HepG2 (cell line): ENCODE measurements around the gene ZNF77. TPM values are rescaled to one million over a fixed set of nuclear protein-coding genes. Genes with fewer than 3 reads are reported as not detected.

Experiments used
- ATAC-seq: fragments of 200-7000 bp; cut with Tn5 transposase; 3 replicates; pipeline ENCODE4 v1.9.1; 2020; ENCODE audit warnings: mild to moderate bottlenecking, moderate library complexity
- BruUV-seq: library from RNA; stranded (reverse); fragments of 400-500 nt; replicated peaks from 2 replicates; lab custom pipeline; 2021; lab: Mats Ljungman, UMichigan
- CTCF ChIA-PET: fragments of 300-600 bp; formaldehyde crosslinking; extraction: SDS; loops from one replicate; lab custom pipeline; 2021; ENCODE audit warnings: low total read pairs, inconsistent platforms, low intra/inter-chr PET ratio; lab: Yijun Ruan, JAX
- POLR2A ChIA-PET: fragments of 350-600 bp; sonication (Branson Sonifier 250); formaldehyde crosslinking; loops from one replicate; lab custom pipeline; 2020; ENCODE audit warnings: antibody characterized with exemption, inconsistent platforms; lab: Yijun Ruan, JAX
- DNase-seq: peaks from one replicate; pipeline ENCODE4 v3.0.0-alpha.2; 2015; ENCODE audit warnings: low spot score
- FAIRE-seq: peaks from 3 replicates; lab custom pipeline; 2011; peaks lifted over from hg19 to GRCh38; lab: Jason Lieb, UNC
- H2AFZ ChIP-seq: one replicate; pipeline ENCODE4 v1.6.1; 2011; ENCODE audit warnings: low read length, inconsistent platforms
- H3K27ac ChIP-seq: fragments of 300-600 bp; 3 replicates; pipeline ENCODE4 v1.8.0; 2011; ENCODE audit warnings: mixed run types, mild to moderate bottlenecking, mixed read lengths, low read length, inconsistent platforms; ENCODE audit not compliant: insufficient read depth; ENCODE audit errors: extremely low read length
- H3K27me3 ChIP-seq, 2 experiments: fragments of 200-600 bp in 1 of 2; 2 replicates in 1 of 2; 3 replicates in 1 of 2; pipeline versions ENCODE4 v1.6.0 to v1.8.0; 2011; ENCODE audit warnings: low read length in 2 of 2, mild to moderate bottlenecking in 2 of 2, moderate library complexity in 2 of 2, inconsistent platforms in 1 of 2; ENCODE audit not compliant: insufficient read depth in 2 of 2, control insufficient read depth in 1 of 2
- H3K36me3 ChIP-seq, 2 experiments: fragments of 200-600 bp in 1 of 2; replicated peaks in 1 of 2; 2 replicates in 1 of 2; 3 replicates in 1 of 2; pipeline versions ENCODE4 v1.5.1 to v1.8.0; 2011; ENCODE audit warnings: low read length in 2 of 2, inconsistent platforms in 1 of 2; ENCODE audit not compliant: insufficient read depth in 2 of 2, control insufficient read depth in 1 of 2
- H3K4me1 ChIP-seq: 2 replicates; pipeline ENCODE4 v1.5.1; 2012; ENCODE audit warnings: low read length, inconsistent platforms; ENCODE audit not compliant: insufficient read depth
- H3K4me2 ChIP-seq: 2 replicates; pipeline ENCODE4 v1.6.0; 2011; ENCODE audit warnings: low read depth, low read length, inconsistent platforms
- H3K4me3 ChIP-seq, 3 experiments: fragments of 200-600 bp in 1 of 3; sonication (generic), shearing (Covaris generic) in 1 of 3; replicated peaks in 1 of 3; 2 replicates each; pipeline ENCODE4 v1.5.1; 2011 to 2016; ENCODE audit warnings: low read length in 3 of 3, inconsistent platforms in 2 of 3, low read depth in 2 of 3, mild to moderate bottlenecking in 2 of 3, control low read depth in 1 of 3, mixed read lengths in 1 of 3; ENCODE audit not compliant: insufficient read depth in 1 of 3
- H3K79me2 ChIP-seq: one replicate; pipeline ENCODE4 v1.6.1; 2011; ENCODE audit warnings: low read length, inconsistent platforms; ENCODE audit not compliant: insufficient read depth
- H3K9ac ChIP-seq: 2 replicates; pipeline ENCODE4 v1.6.0; 2011; ENCODE audit warnings: mild to moderate bottlenecking, low read depth, low read length, inconsistent platforms; ENCODE audit not compliant: insufficient read depth
- H3K9me3 ChIP-seq: 2 replicates; pipeline ENCODE4 v1.5.1; 2012; ENCODE audit warnings: mild to moderate bottlenecking, low read length
- H4K20me1 ChIP-seq: 2 replicates; pipeline ENCODE4 v1.6.0; 2011; ENCODE audit warnings: inconsistent platforms, mild to moderate bottlenecking, low read length, moderate library complexity; ENCODE audit not compliant: insufficient read depth
- KLF15 ChIP-seq: sonication (generic); formaldehyde crosslinking; IDR thresholded peaks from 2 replicates; pipeline ENCODE4 v1.8.1; 2023; ENCODE audit warnings: borderline replicate concordance, mild to moderate bottlenecking, inconsistent platforms, missing genetic modification reagents, mixed read lengths
- MED13 ChIP-seq: sonication (generic); formaldehyde crosslinking; IDR thresholded peaks from 2 replicates; pipeline ENCODE4 v1.5.0; 2020; ENCODE audit warnings: missing genetic modification reagents
- MTA1 ChIP-seq: sonication (generic); formaldehyde crosslinking; IDR thresholded peaks from 2 replicates; pipeline ENCODE4 v1.4.0; 2020; ENCODE audit warnings: missing genetic modification reagents, mild to moderate bottlenecking, borderline replicate concordance
- RFX1 ChIP-seq: fragments of 450-650 bp; IDR thresholded peaks from 2 replicates; pipeline ENCODE4 v1.6.1; 2017
- RORA ChIP-seq: sonication (generic); formaldehyde crosslinking; IDR thresholded peaks from 2 replicates; pipeline ENCODE4 v1.5.0; 2020; ENCODE audit warnings: mild to moderate bottlenecking, missing genetic modification reagents, moderate library complexity
- SRY ChIP-seq: sonication (generic); formaldehyde crosslinking; IDR thresholded peaks from 2 replicates; pipeline ENCODE4 v1.8.0; 2022; ENCODE audit warnings: mild to moderate bottlenecking, missing genetic modification reagents
- THAP7 ChIP-seq: sonication (generic); formaldehyde crosslinking; IDR thresholded peaks from 2 replicates; pipeline ENCODE4 v1.8.1; 2023; ENCODE audit warnings: mild to moderate bottlenecking, missing genetic modification reagents
- ZBTB33 ChIP-seq: sonication (generic); formaldehyde crosslinking; IDR thresholded peaks from 2 replicates; pipeline ENCODE4 v1.4.0; 2020; ENCODE audit warnings: missing genetic modification reagents
- ZBTB39 ChIP-seq: sonication (generic); formaldehyde crosslinking; IDR thresholded peaks from 2 replicates; pipeline ENCODE4 v1.5.0; 2020; ENCODE audit warnings: missing genetic modification reagents
- ZNF446 ChIP-seq: sonication (generic); formaldehyde crosslinking; IDR thresholded peaks from 2 replicates; pipeline ENCODE4 v1.5.0; 2020; ENCODE audit warnings: mild to moderate bottlenecking, missing genetic modification reagents
- ZNF556 ChIP-seq: sonication (generic); formaldehyde crosslinking; IDR thresholded peaks from 2 replicates; pipeline ENCODE4 v1.4.0; 2020; ENCODE audit warnings: mild to moderate bottlenecking, missing genetic modification reagents, borderline replicate concordance
- ZNF558 ChIP-seq: sonication (generic); formaldehyde crosslinking; IDR thresholded peaks from 2 replicates; pipeline ENCODE4 v1.9.0; 2022; ENCODE audit warnings: mild to moderate bottlenecking, missing genetic modification reagents, borderline replicate concordance
- ZNF574 ChIP-seq: sonication (generic); formaldehyde crosslinking; IDR thresholded peaks from 2 replicates; pipeline ENCODE4 v1.4.0; 2020; ENCODE audit warnings: missing genetic modification reagents
- WGBS: methylation state at CpG from one replicate; pipeline ENCODE4 v1.1.6; 2017; ENCODE audit warnings: low lambda C conversion rate; 5-methylcytosine and 5-hydroxymethylcytosine counted together
- in situ Hi-C: cut with HindIII; loops from 2 replicates; pipeline ENCODE4 v1.10.0; 2017; ENCODE audit warnings: low pct_unique_long_range_greater_than_20kb; ENCODE audit not compliant: extremely low pct_ligation_motif_present
- intact Hi-C: fragments of 100-400 bp; cut with micrococcal nuclease; formaldehyde crosslinking; loops from one replicate; pipeline ENCODE4 v1.10.0; 2022; ENCODE audit not compliant: unreplicated experiment
- polyA plus RNA-seq, 8 experiments: library from polyadenylated mRNA; depleted of rRNA in 3 of 8; stranded (reverse) in 7 of 8; unstranded in 1 of 8; fragments of >200 nt; fragmentation: Illumina TruSeq in 4 of 8; extraction: Trizol in 4 of 8; gene quantifications; 2 replicates each; pipeline versions ENCODE4 v1.2.1 to v1.2.3, GENCODE V29; 2011 to 2016; ENCODE audit warnings: low read depth in 4 of 8, missing spikeins in 1 of 8, mixed read lengths in 1 of 8; ENCODE audit not compliant: insufficient read depth in 1 of 8
- total RNA-seq, 5 experiments: library from RNA; depleted of rRNA; stranded (reverse); fragments of >200 nt; fragmentation: Illumina TruSeq; extraction: Trizol; gene quantifications; 2 replicates each; pipeline ENCODE4 v1.2.3, GENCODE V29; 2016; ENCODE audit warnings: low read depth in 1 of 5

Gene ZNF77
- total and polyA plus RNA-seq, 2 of the 13 experiments (the other 11 are each of a cell fraction or from before 2014, with no cell fraction given), result 7.1 to 11.5 TPM

- TF ChIP-seq THAP7 (CRISPR knock-in tag) (peak; percentile 82), ZBTB33 (CRISPR knock-in tag) (no peak)
These were observed 5.7 kb upstream of the ZNF77 start (continued) for GRCh38 chr19:2950286-2951124.

- Histone ChIP-seq H3K79me2 (peaks cover 12% of the 10 kb centered on the region), H3K9ac (peak overlapping the region; percentile 88), H3K4me2 (peak overlapping the region; percentile 80), H3K27me3 (no peaks in the 10 kb centered on the region; a peak in 1 of 5 replicates), H3K4me3 (peak overlapping the region; percentile 81 to 97 (median 90)), H3K4me1 (peaks cover 46% of the 10 kb centered on the region), H4K20me1 (peaks cover 8% of the 10 kb centered on the region; the same call in 1 of the 2 replicates), H3K9me3 (no peaks in the 10 kb centered on the region), H3K27ac (peak overlapping the region; percentile 89), H2AFZ (no peak overlapping the region), H3K36me3 (no peaks in the 10 kb centered on the region)
- ATAC-seq (peak; percentile 53), DNase-seq (peak; percentile 62), FAIRE-seq (no peak)
- ChIA-PET POLR2A (interaction anchor here (0.7 to 2.0 kb wide), 16 partner anchors 8 to 1021 kb away, joined by 3 to 26 read pairs (median 5); partner anchors contain the start of genes DAPK3, THOP1, TLE6 and ZNF555), CTCF (interaction anchor here (0.9 to 2.0 kb wide), 4 partner anchors 62 to 325 kb away, joined by 3 to 7 read pairs (median 3); no protein-coding TSS in a partner anchor)
- BruUV-seq, result no TSS peak
- intact Hi-C loops, result no loop called here
- 1% methylated on average over 11 of the region's 11 CpGs for WGBS
- in situ Hi-C loops, result loop anchor here (10.0 kb wide), 1 partner anchor 215 kb away; no protein-coding TSS in a partner anchor
- TF ChIP-seq ZBTB39 (CRISPR knock-in tag) (no peak), KLF15 (no peak), ZNF558 (no peak), MED13 (CRISPR knock-in tag) (no peak), ZNF574 (CRISPR knock-in tag) (no peak), ZNF556 (CRISPR knock-in tag) (no peak), ZNF446 (CRISPR knock-in tag) (no peak), RFX1 (peak; percentile 35; the same call in 1 of the 2 replicates), MTA1 (CRISPR knock-in tag) (no peak), SRY (no peak), RORA (CRISPR knock-in tag) (no peak)
These were observed 5.1 kb upstream of the ZNF77 start for GRCh38 chr19:2949939-2950285.
